Vagina (tissue), 2 donors: ENCODE results near the gene CHD9.

Experiments used
- POLR2A ChIP-seq, 2 donors: fragments of 450-650 bp; IDR thresholded peaks; one replicate each; pipeline ENCODE4 v1.6.1; 2017; ENCODE audit warnings: antibody characterized with exemption in 2 of 2, mild to moderate bottlenecking in 2 of 2, moderate library complexity in 2 of 2
- POLR2AphosphoS5 ChIP-seq, 2 donors: sonication (generic); formaldehyde crosslinking; IDR thresholded peaks; one replicate each; pipeline ENCODE4 v1.9.0; 2017; ENCODE audit warnings: antibody characterized with exemption in 2 of 2, mild to moderate bottlenecking in 2 of 2, low read depth in 1 of 2; ENCODE audit not compliant: insufficient read depth in 1 of 2
- TF ChIP-seq, protein P1 (sequence below), 3 experiments: fragments of 450-650 bp in 2 of 3; fragments of 200-600 bp in 1 of 3; sonication (generic) in 1 of 3; IDR thresholded peaks; one replicate each; pipeline ENCODE4 v1.5.1; 2017 to 2019; ENCODE audit warnings: antibody characterized with exemption in 3 of 3, mild to moderate bottlenecking in 2 of 3, moderate library complexity in 2 of 3

DNA sequence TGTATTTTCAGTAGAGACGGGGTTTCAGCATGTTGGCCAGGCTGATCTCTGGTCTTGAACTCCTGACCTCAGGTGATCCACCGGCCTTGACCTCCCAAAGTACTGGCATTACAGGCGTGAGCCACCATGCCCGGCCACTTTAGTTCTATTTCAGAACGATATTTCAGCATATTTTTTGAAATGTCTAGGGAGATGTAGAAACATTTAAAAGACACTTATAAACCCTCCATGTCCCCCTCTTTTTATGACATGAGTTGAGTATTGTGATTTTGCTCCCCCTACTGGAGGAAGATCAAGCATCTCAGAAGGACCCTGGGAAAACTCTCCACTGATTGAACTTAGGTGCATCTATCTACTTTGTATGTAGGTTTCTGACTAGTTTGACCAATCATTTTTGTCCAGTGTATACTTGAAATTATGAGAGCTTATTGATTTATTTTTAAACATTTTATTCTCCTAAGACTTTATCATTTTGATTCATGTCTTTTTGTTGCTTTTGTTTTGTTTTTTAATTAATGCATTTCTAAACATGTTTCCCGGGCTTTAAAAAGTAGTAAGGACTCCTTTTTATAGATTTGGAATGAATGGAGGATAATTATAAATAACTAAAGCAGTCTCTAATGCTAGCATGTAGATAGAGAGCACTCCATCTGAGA, 105.1 kb downstream of the CHD9 start:
- TF ChIP-seq, protein P1, sequence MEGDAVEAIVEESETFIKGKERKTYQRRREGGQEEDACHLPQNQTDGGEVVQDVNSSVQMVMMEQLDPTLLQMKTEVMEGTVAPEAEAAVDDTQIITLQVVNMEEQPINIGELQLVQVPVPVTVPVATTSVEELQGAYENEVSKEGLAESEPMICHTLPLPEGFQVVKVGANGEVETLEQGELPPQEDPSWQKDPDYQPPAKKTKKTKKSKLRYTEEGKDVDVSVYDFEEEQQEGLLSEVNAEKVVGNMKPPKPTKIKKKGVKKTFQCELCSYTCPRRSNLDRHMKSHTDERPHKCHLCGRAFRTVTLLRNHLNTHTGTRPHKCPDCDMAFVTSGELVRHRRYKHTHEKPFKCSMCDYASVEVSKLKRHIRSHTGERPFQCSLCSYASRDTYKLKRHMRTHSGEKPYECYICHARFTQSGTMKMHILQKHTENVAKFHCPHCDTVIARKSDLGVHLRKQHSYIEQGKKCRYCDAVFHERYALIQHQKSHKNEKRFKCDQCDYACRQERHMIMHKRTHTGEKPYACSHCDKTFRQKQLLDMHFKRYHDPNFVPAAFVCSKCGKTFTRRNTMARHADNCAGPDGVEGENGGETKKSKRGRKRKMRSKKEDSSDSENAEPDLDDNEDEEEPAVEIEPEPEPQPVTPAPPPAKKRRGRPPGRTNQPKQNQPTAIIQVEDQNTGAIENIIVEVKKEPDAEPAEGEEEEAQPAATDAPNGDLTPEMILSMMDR (IDR thresholded peaks at IDR 0.05) = peak in 2 of 3 experiments; percentile 37 to 56
- TF ChIP-seq POLR2A (IDR thresholded peaks at IDR 0.05) = no peak
- no peak for TF ChIP-seq POLR2AphosphoS5 (IDR thresholded peaks at IDR 0.05; ENCODE audit: insufficient read depth in 1 of 2, low read depth in 1 of 2)
